Endothelial cell of umbilical vein (primary cell): ENCODE data around the gene LENG8. TPM values are rescaled to one million over a fixed set of nuclear protein-coding genes. Genes with fewer than 3 reads are reported as not detected.

Experiments
- BruUV-seq: library from RNA; stranded (reverse); fragments of 400-500 nt; replicated peaks from 2 replicates; lab custom pipeline; 2021; lab: Mats Ljungman, UMichigan
- CTCF ChIA-PET: fragments of 300-600, 350-600 bp; sonication (Branson Sonifier 250); formaldehyde crosslinking; loops from one replicate; lab custom pipeline; 2021; ENCODE audit warnings: antibody characterized with exemption, inconsistent platforms; lab: Charles Lee
- POLR2A ChIA-PET: fragments of 300-600, 350-600 bp; sonication (Branson Sonifier 250); formaldehyde crosslinking; loops from one replicate; lab custom pipeline; 2021; ENCODE audit warnings: antibody characterized with exemption, inconsistent platforms; lab: Charles Lee
- DNase-seq: peaks from one replicate; pipeline ENCODE4 v3.0.0-alpha.2; 2011; ENCODE audit warnings: low read depth, low spot score
- FAIRE-seq: peaks from 2 replicates; lab custom pipeline; 2011; peaks lifted over from hg19 to GRCh38; lab: Jason Lieb, UNC
- H2AFZ ChIP-seq: 2 replicates; pipeline ENCODE4 v1.6.0; 2012; ENCODE audit warnings: low read depth, low read length, control low read depth, inconsistent platforms
- H3K27ac ChIP-seq: 2 replicates; pipeline ENCODE4 v1.5.1; 2011; ENCODE audit warnings: low read depth, mild to moderate bottlenecking, control low read depth, low read length, moderate library complexity; ENCODE audit not compliant: insufficient read depth
- H3K27me3 ChIP-seq, 2 experiments: 2 replicates each; pipeline versions ENCODE4 v1.6.0 to v1.6.1; 2011; ENCODE audit warnings: low read length in 2 of 2, mixed read lengths in 1 of 2; ENCODE audit not compliant: control insufficient read depth in 2 of 2, insufficient read depth in 2 of 2
- H3K36me3 ChIP-seq, 2 experiments: 2 replicates in 1 of 2; 3 replicates in 1 of 2; pipeline ENCODE4 v1.5.1; 2011; ENCODE audit warnings: low read length in 2 of 2, mild to moderate bottlenecking in 1 of 2, moderate library complexity in 1 of 2; ENCODE audit not compliant: control insufficient read depth in 2 of 2, insufficient read depth in 2 of 2; ENCODE audit errors: extremely low read depth in 1 of 2
- H3K4me1 ChIP-seq: 3 replicates; pipeline ENCODE4 v1.5.1; 2011; ENCODE audit warnings: mild to moderate bottlenecking, low read length; ENCODE audit not compliant: control insufficient read depth, insufficient read depth; ENCODE audit errors: extremely low read depth
- H3K4me2 ChIP-seq: 2 replicates; pipeline ENCODE4 v1.6.1; 2011; ENCODE audit warnings: low read length, control low read depth, mixed read lengths; ENCODE audit not compliant: insufficient read depth
- H3K4me3 ChIP-seq, 3 experiments: fragments of 200-600 bp in 1 of 3; sonication (generic), shearing (Covaris generic) in 1 of 3; replicated peaks in 1 of 3; 2 replicates each; pipeline ENCODE4 v1.5.1; 2011 to 2016; ENCODE audit warnings: control low read depth in 3 of 3, low read length in 3 of 3, mild to moderate bottlenecking in 2 of 3, inconsistent platforms in 1 of 3, low read depth in 1 of 3, moderate library complexity in 1 of 3; ENCODE audit not compliant: insufficient read depth in 1 of 3
- H3K79me2 ChIP-seq: 2 replicates; pipeline ENCODE4 v1.6.0; 2012; ENCODE audit warnings: low read length, inconsistent platforms; ENCODE audit not compliant: control insufficient read depth, insufficient read depth
- H3K9ac ChIP-seq: replicated peaks from 2 replicates; pipeline ENCODE3; 2011; ENCODE audit warnings: low read length, control low read depth; ENCODE audit not compliant: insufficient read depth; ENCODE audit errors: extremely low read depth
- H3K9me1 ChIP-seq: replicated peaks from 3 replicates; pipeline ENCODE4 v1.6.0; 2011; ENCODE audit warnings: mild to moderate bottlenecking, low read length; ENCODE audit not compliant: control insufficient read depth, insufficient read depth; ENCODE audit errors: extremely low read depth
- H3K9me3 ChIP-seq: replicated peaks from 2 replicates; pipeline ENCODE4 v1.5.1; 2012; ENCODE audit warnings: low read length, inconsistent platforms; ENCODE audit not compliant: control insufficient read depth, insufficient read depth
- H4K20me1 ChIP-seq: replicated peaks from 2 replicates; pipeline ENCODE3; 2011; ENCODE audit warnings: mild to moderate bottlenecking, low read length; ENCODE audit not compliant: control insufficient read depth, insufficient read depth; ENCODE audit errors: extremely low read depth
- EZH2 ChIP-seq: IDR thresholded peaks from 2 replicates; pipeline ENCODE4 v1.6.1; 2012; ENCODE audit warnings: borderline replicate concordance, low read depth, mild to moderate bottlenecking, moderate library complexity, low read length, inconsistent platforms; ENCODE audit not compliant: severe bottlenecking
- FOS ChIP-seq: IDR thresholded peaks from 2 replicates; pipeline ENCODE4 v1.6.1; 2011; ENCODE audit warnings: mild to moderate bottlenecking, low read length, moderate library complexity, borderline replicate concordance; ENCODE audit not compliant: insufficient read depth
- GATA2 ChIP-seq: IDR thresholded peaks from 2 replicates; pipeline ENCODE4 v1.7.0; 2011; ENCODE audit warnings: low read depth, mild to moderate bottlenecking, moderate library complexity, mixed read lengths, low read length; ENCODE audit not compliant: insufficient read length, insufficient read depth
- JUN ChIP-seq: IDR thresholded peaks from 2 replicates; pipeline ENCODE4 v1.6.1; 2011; ENCODE audit warnings: borderline replicate concordance, low read depth; ENCODE audit not compliant: insufficient read length, insufficient read depth
- MYC ChIP-seq: IDR thresholded peaks from one replicate; pipeline ENCODE4 v1.6.1; 2011; ENCODE audit warnings: mild to moderate bottlenecking, low read depth, low read length
- POLR2A ChIP-seq: IDR thresholded peaks from 2 replicates; pipeline ENCODE4 v1.6.1; 2012; ENCODE audit warnings: low read depth, mild to moderate bottlenecking, control low read depth, low read length
- POLR2AphosphoS5 ChIP-seq: IDR thresholded peaks from 2 replicates; pipeline ENCODE4 v1.6.1; 2012; ENCODE audit warnings: low read depth, mild to moderate bottlenecking, control low read depth, low read length, moderate library complexity; ENCODE audit not compliant: insufficient read depth
- dilution Hi-C: fragments of 300-500 bp; cut with MboI; formaldehyde crosslinking; loops from one replicate; pipeline ENCODE4 v1.15.0; 2019; ENCODE audit warnings: low sequenced_read_pairs; ENCODE audit not compliant: extremely low pct_ligation_motif_present
- intact Hi-C: fragments of 100-400 bp; cut with micrococcal nuclease; formaldehyde crosslinking; loops from one replicate; pipeline ENCODE4 v1.10.0; 2022
- polyA plus RNA-seq, 4 experiments: library from polyadenylated mRNA; depleted of rRNA in 3 of 4; stranded (reverse) in 3 of 4; unstranded in 1 of 4; fragments of >200 nt; gene quantifications; 2 replicates each; pipeline versions ENCODE4 v1.2.1 to v1.2.3, GENCODE V29; 2011 to 2012; ENCODE audit warnings: missing spikeins in 1 of 4
- total RNA-seq: library from RNA; stranded (reverse); gene quantifications from 2 replicates; pipeline ENCODE4 v1.2.3, GENCODE V29; 2021
- TF ChIP-seq, protein P1 (sequence below), 2 donors: IDR thresholded peaks; 1 replicate in 1 of 2; 2 replicates in 1 of 2; pipeline ENCODE4 v1.5.1; 2011; ENCODE audit warnings: low read length in 2 of 2, mild to moderate bottlenecking in 2 of 2, moderate library complexity in 2 of 2, control low read depth in 1 of 2, inconsistent platforms in 1 of 2, low read depth in 1 of 2; ENCODE audit not compliant: insufficient read depth in 1 of 2; ENCODE audit errors: extremely low read depth in 1 of 2
- TF ChIP-seq, protein P2 (sequence below): IDR thresholded peaks from 2 replicates; pipeline ENCODE4 v1.6.1; 2011; ENCODE audit not compliant: insufficient read depth, insufficient read length

The LENG8 gene
- total and polyA plus RNA-seq, 2 donors (not counting 3 experiments of a cell fraction or from before 2014, with no cell fraction given), result 130 to 218 TPM

DNA sequence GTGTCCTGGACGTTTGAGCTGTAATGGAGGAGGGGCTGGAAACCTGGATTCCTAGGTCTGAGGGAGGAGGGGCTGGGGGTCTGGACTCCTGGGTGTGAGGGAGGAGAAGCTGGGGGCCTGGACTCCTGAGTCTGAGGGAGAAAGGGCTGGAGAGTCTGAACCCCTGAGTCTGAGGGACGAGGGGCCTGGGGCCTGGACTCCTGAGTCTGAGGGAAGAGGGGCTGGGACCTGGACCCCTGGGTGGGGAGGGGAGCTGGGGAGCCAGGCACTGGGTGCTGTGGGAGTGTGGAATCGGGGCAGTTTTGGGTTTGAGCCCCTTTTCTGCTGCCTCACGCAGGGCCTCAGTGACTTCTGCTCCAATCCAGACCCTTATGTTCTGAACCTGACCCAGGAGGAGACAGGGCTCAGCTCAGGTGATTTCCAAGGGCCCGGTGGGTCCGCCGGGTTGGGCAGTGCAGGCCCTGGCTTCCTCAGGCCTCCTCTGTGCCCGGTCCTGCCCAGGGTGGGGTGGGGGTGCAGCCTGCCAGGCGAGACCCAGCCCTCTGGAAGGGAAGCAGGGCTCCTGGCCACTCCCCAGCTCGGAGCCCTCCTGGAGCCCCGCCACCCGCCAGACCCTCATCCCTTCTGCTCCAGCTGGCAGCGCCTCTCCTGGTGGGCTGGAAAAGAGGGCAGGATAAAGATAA, 19.3 kb upstream of the LENG8 start:
- H4K20me1 ChIP-seq, result no peaks in the 10 kb centered on the region
- H3K4me1 ChIP-seq, result no peaks in the 10 kb centered on the region
- H3K4me2 ChIP-seq, result no peak overlapping the region
- H3K27ac ChIP-seq, result no peak overlapping the region
- intact Hi-C loops, result no loop called here
- H3K4me3 ChIP-seq, result no peak overlapping the region
- no peak overlapping the region for H3K9ac ChIP-seq
- peaks cover 0 to 2% of the 10 kb centered on the region in 2 experiments for H3K27me3 ChIP-seq
- no TSS peak for BruUV-seq
- ChIA-PET POLR2A (no interaction called here), CTCF (interaction anchor here (0.6 to 4.1 kb wide), 2 partner anchors 9 to 1413 kb away, joined by 3 to 21 read pairs; no protein-coding TSS in a partner anchor)
- H3K9me3 ChIP-seq, result no peaks in the 10 kb centered on the region
- H3K36me3 ChIP-seq, result no peaks in the 10 kb centered on the region
- dilution Hi-C loops, result no loop called here
- H3K9me1 ChIP-seq, result no peaks in the 10 kb centered on the region
- no peak overlapping the region for H2AFZ ChIP-seq
- no peaks in the 10 kb centered on the region for H3K79me2 ChIP-seq
- FAIRE-seq (no peak), DNase-seq (no peak)
- TF ChIP-seq, protein P1, sequence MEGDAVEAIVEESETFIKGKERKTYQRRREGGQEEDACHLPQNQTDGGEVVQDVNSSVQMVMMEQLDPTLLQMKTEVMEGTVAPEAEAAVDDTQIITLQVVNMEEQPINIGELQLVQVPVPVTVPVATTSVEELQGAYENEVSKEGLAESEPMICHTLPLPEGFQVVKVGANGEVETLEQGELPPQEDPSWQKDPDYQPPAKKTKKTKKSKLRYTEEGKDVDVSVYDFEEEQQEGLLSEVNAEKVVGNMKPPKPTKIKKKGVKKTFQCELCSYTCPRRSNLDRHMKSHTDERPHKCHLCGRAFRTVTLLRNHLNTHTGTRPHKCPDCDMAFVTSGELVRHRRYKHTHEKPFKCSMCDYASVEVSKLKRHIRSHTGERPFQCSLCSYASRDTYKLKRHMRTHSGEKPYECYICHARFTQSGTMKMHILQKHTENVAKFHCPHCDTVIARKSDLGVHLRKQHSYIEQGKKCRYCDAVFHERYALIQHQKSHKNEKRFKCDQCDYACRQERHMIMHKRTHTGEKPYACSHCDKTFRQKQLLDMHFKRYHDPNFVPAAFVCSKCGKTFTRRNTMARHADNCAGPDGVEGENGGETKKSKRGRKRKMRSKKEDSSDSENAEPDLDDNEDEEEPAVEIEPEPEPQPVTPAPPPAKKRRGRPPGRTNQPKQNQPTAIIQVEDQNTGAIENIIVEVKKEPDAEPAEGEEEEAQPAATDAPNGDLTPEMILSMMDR (IDR thresholded peaks at IDR 0.05; ENCODE audit: extremely low read depth in 1 of 2, insufficient read depth in 1 of 2, low read depth in 1 of 2, low read length in 2 of 2), result no peak
- TF ChIP-seq, protein P2, sequence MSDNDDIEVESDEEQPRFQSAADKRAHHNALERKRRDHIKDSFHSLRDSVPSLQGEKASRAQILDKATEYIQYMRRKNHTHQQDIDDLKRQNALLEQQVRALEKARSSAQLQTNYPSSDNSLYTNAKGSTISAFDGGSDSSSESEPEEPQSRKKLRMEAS, result no peak
- TF ChIP-seq FOS, result no peak
- no peak for TF ChIP-seq GATA2
- TF ChIP-seq MYC, result no peak
- TF ChIP-seq POLR2AphosphoS5, result no peak
- TF ChIP-seq POLR2A, result no peak
- no peak for TF ChIP-seq JUN
- TF ChIP-seq EZH2, result no peak
